ENCODE measurements around the gene RPS3. TPM values are rescaled to one million over a fixed set of nuclear protein-coding genes. Genes with fewer than 3 reads are reported as not detected.

The RPS3 gene
- total RNA-seq, 1 experiment from 2014 or later: 2,875 TPM

DNA sequence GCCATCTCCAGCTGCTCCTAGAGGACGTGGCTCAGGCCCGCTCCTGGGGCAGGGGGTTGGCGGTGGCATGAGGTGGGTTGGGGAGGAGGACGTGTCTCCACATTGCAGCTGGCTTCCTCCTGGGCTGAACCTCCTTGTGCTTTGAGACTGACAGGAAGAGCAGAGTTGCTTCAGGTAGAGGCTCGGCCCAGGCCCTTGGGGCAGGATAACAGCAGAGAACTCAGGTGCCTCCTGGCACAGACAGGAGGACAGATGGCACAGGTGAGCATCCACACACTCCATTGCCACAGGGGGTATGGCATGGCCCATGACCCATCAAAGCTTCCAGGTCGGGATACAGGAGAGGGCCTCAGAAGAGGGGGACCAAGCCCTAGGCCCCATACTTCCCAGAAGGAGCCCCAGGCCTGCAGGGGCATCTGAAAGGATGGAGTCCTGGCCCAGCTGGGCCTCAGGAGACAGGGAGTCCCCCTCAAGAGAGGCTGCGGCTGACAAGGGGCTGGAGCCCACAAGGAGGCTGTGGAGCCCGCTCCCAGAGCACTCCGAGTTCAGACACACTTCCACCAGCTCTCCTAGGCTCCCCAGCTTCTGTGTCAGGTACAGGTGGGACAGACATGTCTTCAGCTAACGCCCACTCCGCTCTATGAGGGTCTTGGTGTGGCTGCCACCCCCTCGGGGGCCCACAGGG, 35.7 kb downstream of the RPS3 start:
- CTCF ChIA-PET: interaction anchor here (0.6 kb wide), 1 partner anchor 16 kb away, joined by 3 read pairs; no protein-coding TSS in a partner anchor
- no TSS peak for BruUV-seq (replicated peaks)
- POLR2A ChIA-PET (ENCODE audit: low non-redundant PET): no interaction called here

DNA sequence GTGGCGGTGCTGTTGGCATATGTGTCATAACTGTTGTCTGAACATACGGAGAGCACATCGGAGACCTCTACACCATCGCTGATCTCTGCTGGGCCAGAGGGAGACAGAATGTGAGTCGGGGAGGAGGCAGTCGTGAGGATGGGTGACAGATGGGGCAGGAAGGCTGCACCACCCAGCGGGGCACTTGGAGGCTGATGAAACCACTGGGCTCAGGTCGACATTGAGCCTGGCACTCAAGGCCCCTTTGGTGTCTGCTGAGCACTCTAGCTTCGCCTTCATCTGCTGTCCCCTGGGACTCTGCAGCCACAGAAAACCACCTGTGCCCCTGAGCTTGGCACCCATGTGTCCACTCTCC, 36.2 kb downstream of the RPS3 start:
- TF ChIP-seq EZH2 (IDR thresholded peaks at IDR 0.05; ENCODE audit: borderline replicate concordance, low read depth, low read length, poor library complexity, severe bottlenecking): no peak
- TF ChIP-seq, protein P1, sequence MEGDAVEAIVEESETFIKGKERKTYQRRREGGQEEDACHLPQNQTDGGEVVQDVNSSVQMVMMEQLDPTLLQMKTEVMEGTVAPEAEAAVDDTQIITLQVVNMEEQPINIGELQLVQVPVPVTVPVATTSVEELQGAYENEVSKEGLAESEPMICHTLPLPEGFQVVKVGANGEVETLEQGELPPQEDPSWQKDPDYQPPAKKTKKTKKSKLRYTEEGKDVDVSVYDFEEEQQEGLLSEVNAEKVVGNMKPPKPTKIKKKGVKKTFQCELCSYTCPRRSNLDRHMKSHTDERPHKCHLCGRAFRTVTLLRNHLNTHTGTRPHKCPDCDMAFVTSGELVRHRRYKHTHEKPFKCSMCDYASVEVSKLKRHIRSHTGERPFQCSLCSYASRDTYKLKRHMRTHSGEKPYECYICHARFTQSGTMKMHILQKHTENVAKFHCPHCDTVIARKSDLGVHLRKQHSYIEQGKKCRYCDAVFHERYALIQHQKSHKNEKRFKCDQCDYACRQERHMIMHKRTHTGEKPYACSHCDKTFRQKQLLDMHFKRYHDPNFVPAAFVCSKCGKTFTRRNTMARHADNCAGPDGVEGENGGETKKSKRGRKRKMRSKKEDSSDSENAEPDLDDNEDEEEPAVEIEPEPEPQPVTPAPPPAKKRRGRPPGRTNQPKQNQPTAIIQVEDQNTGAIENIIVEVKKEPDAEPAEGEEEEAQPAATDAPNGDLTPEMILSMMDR (conservative IDR thresholded peaks at IDR 0.05; ENCODE audit: low read depth, low read length): no peak
- Histone ChIP-seq H3K36me3 (ENCODE audit: insufficient read depth, low read length, poor library complexity, severe bottlenecking) (no peaks in the 10 kb centered on the region), H3K4me3 (ENCODE audit: low read depth, low read length, poor library complexity, severe bottlenecking) (no peak overlapping the region), H3K4me1 (ENCODE audit: insufficient read depth, low read length, poor library complexity, severe bottlenecking) (no peaks in the 10 kb centered on the region), H3K27ac (ENCODE audit: low read depth, low read length, poor library complexity, severe bottlenecking) (no peak overlapping the region), H3K9me3 (ENCODE audit: low read depth, low read length, poor library complexity, severe bottlenecking) (no peaks in the 10 kb centered on the region), H3K27me3 (replicated peaks; ENCODE audit: insufficient read depth, low read depth, low read length, poor library complexity) (peaks cover 27% of the 10 kb centered on the region)
- intact Hi-C loops (cut with micrococcal nuclease; ENCODE audit: unreplicated experiment): no loop called here
- POLR2A ChIA-PET (ENCODE audit: low non-redundant PET): no interaction called here
- BruUV-seq (replicated peaks): no TSS peak
- no peak for DNase-seq (ENCODE audit: low spot score)
- CTCF ChIA-PET: no interaction called here

More for the DNA sequence above, 35.7 kb downstream of the RPS3 start:
- intact Hi-C loops (cut with micrococcal nuclease; ENCODE audit: unreplicated experiment): no loop called here
- DNase-seq (ENCODE audit: low spot score): no peak
- TF ChIP-seq, protein P1 (conservative IDR thresholded peaks at IDR 0.05; ENCODE audit: low read depth, low read length): no peak
- no peak for TF ChIP-seq EZH2 (IDR thresholded peaks at IDR 0.05; ENCODE audit: borderline replicate concordance, low read depth, low read length, poor library complexity, severe bottlenecking)
- Histone ChIP-seq H3K36me3 (ENCODE audit: insufficient read depth, low read length, poor library complexity, severe bottlenecking) (no peaks in the 10 kb centered on the region), H3K9me3 (ENCODE audit: low read depth, low read length, poor library complexity, severe bottlenecking) (no peaks in the 10 kb centered on the region), H3K4me3 (ENCODE audit: low read depth, low read length, poor library complexity, severe bottlenecking) (no peak overlapping the region), H3K4me1 (ENCODE audit: insufficient read depth, low read length, poor library complexity, severe bottlenecking) (no peaks in the 10 kb centered on the region), H3K27ac (ENCODE audit: low read depth, low read length, poor library complexity, severe bottlenecking) (no peak overlapping the region), H3K27me3 (replicated peaks; ENCODE audit: insufficient read depth, low read depth, low read length, poor library complexity) (peaks cover 32% of the 10 kb centered on the region)

DNA sequence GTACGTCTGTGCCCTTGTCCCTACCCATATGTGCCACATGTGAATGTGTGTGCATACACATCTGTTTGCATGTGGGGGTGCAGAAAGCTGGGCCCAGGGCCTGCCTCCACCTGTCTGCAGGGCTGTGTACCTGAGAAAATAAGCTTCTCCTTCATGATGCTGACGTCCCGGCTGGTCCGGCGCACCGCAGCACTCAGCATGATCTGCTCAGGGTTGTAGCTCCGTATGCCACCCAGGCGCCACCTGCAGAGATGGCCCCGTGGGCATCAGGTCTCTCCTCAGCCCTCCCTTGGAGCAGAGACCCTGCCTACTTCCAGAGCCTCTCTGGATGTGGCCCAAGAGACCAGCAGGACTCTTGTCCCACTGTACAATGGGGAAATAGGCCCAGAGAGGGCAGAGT, 37.5 kb downstream of the RPS3 start:
- H3K4me1 ChIP-seq (ENCODE audit: insufficient read depth, low read length, poor library complexity, severe bottlenecking): no peaks in the 10 kb centered on the region
- no peaks in the 10 kb centered on the region for H3K36me3 ChIP-seq (ENCODE audit: insufficient read depth, low read length, poor library complexity, severe bottlenecking)
- ChIA-PET POLR2A (ENCODE audit: low non-redundant PET) (no interaction called here), CTCF (no interaction called here)
- no peaks in the 10 kb centered on the region for H3K9me3 ChIP-seq (ENCODE audit: low read depth, low read length, poor library complexity, severe bottlenecking)
- H3K27me3 ChIP-seq (replicated peaks; ENCODE audit: insufficient read depth, low read depth, low read length, poor library complexity): peaks cover 15% of the 10 kb centered on the region
- no peak overlapping the region for H3K4me3 ChIP-seq (ENCODE audit: low read depth, low read length, poor library complexity, severe bottlenecking)
- BruUV-seq (replicated peaks): no TSS peak
- no peak for TF ChIP-seq EZH2 (IDR thresholded peaks at IDR 0.05; ENCODE audit: borderline replicate concordance, low read depth, low read length, poor library complexity, severe bottlenecking)
- intact Hi-C loops (cut with micrococcal nuclease; ENCODE audit: unreplicated experiment): no loop called here
- no peak overlapping the region for H3K27ac ChIP-seq (ENCODE audit: low read depth, low read length, poor library complexity, severe bottlenecking)
- DNase-seq (ENCODE audit: low spot score): no peak
